CMK (cell line): ENCODE measurements around the gene TBL1XR1.
"Not testable (repeated sequence)": the region's sequence is repeated elsewhere in the genome, so short reads cannot be mapped to it uniquely, and the experiment has no call there.

ENCODE experiments used
- DNase-seq: peaks from one replicate; pipeline ENCODE4 v3.0.0-alpha.2; 2010; ENCODE audit warnings: low read depth

TBL1XR1 gene

DNA sequence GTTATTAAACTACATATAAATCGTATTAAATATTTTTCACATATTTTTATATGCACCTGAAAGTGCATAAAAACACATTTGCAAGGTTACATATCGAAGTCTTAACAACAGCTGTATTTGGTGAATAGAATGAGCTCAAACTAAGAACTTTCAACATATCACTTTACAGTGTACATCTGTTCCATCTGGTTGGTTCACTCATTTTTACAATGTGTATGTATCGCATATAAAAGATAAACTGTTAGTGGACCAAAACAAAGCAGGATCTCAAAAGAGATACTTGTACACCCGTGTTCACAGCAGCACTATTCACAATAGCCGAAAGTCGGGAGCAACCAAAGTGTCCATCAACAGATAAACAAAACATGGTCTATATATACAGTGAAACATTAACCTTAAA lies 55.8 kb downstream of the TBL1XR1 start:
- no peak for DNase-seq

DNA sequence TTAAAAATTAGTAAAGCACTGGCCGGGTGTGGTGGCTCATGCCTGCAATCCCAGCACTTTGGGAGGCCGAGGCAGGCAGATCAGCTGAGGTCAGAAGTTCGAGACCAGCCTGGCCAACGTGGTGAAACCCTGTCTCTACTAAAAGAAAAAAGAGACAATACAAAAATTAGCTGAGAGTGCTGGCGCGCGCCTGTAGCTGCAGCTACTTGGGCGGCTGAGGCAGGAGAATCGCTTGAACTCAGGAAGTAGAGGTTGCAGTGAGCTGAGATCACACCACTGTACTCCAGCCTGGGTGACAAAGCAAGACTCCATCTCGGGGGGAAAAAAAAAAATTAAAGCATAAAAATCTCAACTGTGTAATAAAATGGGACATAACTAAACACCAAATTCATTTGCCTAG lies 58.1 kb downstream of the TBL1XR1 start:
- DNase-seq: not testable (repeated sequence)

DNA sequence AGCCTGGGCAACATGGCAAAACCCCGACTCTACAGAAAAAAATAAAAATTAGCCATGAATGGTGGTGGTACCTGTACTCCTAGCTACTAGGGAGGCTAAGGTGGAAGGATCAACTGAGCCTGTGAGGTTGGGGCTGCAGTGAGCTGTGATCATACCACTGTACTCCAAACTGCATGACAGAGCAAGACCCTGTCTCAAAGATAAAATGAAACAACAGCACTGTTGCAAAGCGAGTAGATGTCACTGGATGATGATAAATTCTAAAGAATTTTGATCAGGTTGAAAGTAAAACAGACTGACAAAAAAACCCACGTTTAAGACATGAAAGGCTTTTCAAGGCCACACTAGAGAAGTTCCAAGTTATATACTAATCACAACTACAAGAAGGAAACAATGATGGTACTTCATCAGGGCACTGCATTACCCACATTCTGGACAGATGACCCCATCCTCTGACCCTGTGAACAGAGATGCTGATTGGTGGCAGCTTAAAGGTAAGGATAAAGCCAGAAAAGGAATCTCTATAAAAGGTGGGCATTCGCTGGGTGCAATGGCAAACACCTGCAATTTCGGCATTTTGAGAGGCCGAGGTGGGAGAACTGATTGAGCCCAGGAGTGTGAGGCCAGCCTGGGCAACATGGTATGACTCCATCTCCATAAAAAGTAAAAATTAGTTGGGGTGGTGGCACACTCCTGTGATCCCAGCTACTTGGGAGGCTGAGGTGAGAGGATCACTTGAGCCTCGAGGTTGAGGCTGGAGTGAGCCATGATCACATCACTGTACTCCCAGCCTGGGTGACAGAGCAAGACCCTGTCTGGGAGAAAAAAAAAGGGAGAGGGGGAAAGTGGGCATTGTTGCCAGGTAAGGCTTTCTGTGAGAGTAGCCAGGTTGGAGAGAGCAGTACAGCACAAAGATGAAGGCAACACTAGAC lies 59.2 kb downstream of the TBL1XR1 start:
- no peak for DNase-seq

DNA sequence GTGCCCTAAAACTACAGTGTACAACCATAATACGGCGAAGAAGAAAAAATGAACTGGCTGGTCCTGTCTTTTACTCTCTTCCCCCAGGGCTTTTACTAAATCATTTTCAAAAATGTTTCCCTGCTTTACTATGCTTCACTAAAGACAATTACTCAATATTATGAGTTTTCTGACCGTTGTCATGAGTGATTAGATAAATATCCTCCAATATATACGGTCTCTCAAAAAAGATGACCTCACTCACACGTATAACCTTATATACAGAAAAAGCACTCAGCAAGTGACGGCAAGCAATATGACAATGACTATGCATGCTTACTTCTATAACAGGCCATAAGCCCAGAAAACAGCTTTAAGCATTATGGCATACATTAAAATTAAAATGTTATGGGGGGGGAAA lies 60.5 kb downstream of the TBL1XR1 start:
- no peak for DNase-seq

DNA sequence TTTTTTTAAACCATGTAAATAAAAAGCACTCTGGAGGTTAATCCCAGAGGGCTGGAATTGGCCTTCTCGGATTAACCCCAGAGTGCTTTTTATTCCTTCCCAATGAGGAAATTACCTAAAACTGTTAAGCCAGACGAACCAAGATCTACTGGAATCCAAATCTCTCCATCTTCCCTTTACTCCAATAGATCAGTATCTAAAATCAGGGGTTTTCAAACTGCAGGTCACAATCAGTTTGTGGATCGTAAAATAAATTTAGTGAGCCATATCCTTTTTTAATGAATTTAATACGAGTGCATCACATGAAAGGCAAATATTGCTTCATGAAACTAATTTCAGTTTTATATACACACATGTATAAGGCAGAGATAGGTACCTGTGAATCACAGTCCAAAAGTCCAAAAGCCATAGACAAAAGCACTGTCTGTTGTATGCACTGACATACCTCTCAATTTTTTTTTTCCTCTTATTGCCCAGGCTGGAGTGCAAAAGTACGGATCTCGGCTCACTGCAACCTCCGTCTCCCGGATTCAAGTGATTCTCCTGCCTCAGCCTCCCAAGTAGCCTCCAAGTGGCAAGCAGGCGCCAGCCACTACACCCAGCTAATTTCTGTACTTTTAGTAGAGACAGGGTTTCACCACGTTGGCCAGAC lies 61.3 kb downstream of the TBL1XR1 start:
- no peak for DNase-seq

DNA sequence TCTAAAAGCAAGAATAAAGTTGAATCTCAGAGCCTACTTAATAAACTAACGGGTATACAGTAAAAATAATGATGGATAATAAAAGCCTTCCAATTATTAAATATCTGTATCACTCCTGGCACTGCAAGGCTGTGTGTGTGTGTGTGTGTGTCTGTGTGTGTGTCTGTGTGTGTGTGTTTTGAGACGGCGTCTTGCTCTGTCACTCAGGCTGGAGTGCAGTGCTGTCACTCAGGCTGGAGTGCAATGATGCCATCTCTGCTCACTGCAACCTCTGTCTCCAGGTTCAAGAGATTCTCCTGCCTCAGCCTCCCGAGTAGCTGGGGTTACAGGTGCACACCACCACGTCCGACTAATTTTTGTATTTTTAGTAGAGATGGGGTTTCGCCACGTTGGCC lies 62.5 kb downstream of the TBL1XR1 start:
- DNase-seq: no peak

DNA sequence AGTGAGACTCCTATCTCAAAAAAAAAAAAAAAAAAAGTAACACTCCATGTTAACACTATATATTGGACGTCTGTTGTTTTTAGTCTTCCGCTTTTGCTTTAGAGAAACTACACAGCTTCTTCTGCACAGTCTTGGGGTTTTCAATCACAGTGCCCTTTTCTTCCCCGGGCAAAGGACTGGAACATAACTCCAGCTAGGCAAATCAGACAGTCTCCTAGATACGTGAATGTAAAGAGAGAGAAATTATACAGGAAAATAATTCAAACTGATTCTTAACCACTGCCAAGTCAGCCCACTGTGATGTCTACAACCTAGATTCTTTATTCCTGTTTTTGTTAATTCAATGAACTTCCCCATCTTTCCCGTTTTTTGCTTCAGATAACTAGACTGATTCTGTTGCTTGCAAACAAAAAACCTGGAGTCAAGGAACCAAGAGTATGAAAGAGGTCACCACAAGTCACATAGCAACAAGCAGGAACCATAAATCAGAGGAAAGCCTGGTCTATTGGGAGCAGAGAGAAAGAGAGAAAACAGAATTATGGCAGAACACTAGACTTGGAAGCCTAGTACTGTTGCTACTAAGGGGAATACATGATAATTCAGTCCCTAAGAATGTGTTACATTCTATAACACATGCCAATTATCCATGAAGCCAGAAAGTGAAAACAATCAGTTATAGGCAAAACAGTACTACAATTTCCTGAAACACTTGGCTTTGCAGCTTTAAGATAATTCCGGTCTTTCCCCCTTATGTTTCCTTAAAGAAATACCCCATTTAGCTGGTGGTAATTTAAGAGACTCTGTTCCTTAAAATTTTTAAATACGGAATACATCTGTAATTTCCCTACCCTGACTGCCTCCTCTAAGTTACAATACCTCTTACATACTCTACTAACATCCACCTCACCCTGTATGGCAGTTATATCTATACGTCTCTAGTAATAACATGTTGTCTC lies 63.1 kb downstream of the TBL1XR1 start:
- DNase-seq: no peak

DNA sequence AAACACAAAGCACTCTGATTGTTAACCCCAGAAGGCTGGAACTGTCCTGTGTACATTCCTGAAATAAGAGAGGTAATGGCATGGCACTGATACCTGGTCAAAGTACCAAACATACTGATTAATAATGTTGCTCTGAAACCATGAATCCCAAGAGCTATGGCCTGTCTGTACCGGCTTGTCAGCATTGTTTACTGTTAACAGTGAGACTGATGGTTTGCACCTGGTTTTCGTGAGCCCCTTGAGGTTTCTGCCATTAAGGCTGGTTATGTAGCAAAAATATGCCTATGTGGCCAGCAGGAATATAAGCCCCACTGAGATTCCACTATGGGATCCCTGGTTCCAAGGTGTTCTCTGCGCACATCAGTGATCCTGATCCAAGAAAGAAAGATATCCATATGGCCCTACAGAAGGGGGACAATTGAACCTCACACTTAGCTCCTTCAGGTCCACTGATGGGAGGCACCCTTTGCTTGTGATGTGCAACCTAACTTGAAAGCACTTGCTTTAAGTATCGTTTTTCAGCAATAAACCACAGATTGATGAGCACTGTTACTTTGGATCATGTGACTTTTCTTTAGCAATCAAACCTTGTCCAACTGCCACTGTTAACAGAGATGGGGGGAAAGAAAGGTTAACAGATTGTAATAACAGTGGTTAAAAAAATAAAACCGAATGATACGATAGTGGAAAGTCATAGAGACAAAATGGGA lies 65.2 kb downstream of the TBL1XR1 start:
- DNase-seq: no peak

DNA sequence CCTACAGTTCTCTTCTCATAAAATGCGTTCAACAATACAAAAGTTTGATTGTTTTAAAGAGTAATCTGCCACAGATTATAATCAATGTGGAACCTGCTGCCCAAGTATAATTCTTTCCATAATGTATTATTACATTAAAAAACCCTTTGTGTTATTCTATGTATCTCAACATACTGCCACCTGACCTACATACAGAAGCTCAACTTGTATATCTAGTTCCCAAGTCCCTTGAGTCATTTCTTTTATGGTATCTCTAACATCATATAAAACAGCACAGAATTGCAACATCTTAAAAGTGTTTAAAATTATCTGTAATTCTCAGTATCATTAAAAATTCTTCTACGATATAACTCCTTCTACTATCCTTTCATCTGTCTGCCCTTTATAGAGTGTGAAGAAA lies 70.3 kb downstream of the TBL1XR1 start:
- DNase-seq: no peak

DNA sequence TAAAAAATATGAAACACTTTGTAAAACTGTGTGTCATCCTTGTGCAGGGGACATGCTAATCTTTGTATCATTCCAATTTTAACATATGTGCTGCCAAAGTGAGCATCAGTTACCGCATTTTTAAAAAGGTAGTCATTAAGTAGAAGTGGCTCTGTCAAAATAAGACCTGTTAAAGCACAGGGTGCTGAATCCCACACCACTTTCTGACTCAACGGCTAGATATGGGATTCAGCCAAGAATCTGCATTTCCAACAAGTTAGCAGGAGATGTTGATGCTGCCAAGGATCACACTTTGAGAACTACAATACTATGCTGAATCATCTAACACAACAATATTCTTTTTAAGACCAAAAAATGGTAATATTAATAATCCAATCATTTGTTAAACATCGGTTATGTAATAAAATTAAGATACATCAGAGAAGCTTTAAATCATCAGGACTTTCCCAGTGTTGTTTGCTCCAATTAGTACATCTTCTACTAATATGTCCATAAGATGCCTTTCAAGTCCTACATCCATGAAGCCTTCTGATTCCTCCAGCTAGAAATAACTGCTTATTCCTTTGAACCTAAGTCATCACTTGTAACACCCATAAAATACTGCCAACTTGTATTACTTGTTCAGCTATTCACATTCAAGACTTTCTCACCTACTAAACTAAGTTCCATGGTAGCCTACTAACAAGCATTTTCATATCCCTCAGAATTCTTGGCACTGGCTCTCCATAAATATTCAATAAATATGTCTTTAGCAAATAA lies 71.1 kb downstream of the TBL1XR1 start:
- DNase-seq: no peak

DNA sequence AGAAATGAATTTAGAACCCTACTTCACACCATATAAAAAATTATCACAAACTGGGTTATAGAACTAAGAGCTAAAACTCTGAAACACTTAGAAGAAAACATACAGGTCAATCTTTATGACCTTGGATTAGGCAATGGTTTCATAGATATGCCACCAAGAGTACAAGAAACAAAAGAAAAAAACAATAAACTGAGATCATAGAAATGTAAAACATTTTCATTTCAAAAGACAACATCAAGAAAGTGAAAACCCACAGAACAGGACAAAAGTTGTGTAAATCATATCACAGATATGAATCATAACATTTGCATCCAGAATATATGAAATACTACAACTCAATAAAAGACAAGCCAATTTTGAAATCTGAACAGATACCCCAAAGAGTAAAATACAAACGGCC lies 72.4 kb downstream of the TBL1XR1 start:
- no peak for DNase-seq

DNA sequence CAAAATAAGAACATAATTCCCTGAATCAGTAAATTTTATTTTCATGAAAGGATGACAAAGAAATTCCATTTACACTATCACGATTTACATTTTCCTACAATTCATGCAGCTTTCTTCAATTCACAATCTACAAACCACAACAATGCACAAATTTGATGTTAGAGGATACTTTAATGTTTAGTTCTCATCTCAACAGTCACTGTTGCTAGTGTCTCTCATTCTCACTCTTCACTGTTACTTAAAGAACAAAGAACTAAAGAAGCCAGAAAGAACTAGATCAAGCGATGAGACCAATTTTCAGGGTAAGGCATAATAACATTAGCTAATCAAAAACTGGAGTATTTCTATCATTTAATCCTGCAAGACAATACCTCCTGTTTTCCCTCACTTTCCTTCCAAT lies 73.5 kb downstream of the TBL1XR1 start:
- DNase-seq: no peak

DNA sequence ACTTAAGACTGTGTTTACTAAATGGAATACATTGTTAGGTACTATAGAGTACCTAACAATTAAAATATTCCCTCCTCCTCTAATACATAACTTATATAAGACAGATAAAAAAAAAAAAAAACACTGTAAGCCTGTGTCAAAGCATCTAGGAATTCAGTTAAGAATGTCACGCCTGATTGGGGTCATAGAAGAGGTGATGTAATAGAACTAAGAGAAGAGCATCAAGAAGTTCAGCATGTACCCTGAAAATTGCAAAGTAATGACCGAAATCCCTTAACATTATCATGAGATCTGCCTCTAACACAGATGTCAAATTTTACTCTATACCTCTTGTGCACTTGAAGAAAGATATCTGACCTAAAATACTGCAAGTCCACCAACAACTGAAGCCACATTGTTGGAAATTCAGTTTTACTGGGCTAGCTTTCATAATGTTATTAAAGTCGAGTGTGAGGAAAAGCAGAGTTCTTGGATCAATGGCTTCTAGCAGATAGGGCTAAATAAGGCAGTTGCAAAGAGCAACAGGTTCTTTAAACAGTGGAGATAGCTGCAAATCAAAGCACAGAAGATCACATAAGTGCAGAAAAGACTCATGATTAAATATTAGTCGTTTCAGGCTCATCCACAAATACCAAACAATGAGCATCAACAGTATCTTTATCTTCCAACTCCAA lies 75.0 kb downstream of the TBL1XR1 start:
- no peak for DNase-seq

DNA sequence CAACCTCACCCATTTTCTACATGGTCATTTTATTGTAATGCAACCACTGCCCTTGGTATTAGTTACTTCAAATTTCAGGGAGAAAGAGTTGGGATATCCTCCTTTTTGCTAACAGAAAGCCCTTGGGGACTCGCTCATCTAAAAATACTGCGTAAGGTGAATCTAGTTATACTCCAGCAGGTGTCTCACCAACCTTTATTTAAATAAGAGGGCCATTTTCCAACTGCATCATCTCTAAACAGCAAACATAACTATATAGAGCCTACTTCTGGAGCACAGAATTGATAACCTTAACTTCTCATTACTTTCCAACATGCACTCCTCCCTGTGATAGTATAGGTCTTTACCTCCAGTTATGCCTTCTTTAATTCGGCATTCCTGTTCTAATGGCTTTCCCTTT lies 77.5 kb downstream of the TBL1XR1 start:
- no peak for DNase-seq

DNA sequence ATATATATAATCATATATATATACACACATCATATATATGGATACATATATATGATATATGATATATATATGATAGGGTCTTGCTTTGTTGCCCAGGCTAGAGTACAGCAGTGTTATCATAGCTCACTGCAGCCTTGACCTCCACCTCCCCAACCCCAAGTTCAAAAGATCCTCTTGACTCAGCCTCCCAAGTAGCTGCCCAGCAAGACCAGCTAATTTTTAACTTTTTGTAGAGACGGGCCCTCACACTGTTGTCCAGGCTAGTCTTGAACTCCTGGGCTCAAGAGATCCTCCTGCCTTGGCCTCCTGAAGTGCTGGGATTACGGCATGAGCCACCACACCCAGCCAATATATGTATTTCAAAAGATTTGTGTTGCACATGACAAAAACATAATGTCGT lies 83.0 kb downstream of the TBL1XR1 start:
- no peak for DNase-seq

DNA sequence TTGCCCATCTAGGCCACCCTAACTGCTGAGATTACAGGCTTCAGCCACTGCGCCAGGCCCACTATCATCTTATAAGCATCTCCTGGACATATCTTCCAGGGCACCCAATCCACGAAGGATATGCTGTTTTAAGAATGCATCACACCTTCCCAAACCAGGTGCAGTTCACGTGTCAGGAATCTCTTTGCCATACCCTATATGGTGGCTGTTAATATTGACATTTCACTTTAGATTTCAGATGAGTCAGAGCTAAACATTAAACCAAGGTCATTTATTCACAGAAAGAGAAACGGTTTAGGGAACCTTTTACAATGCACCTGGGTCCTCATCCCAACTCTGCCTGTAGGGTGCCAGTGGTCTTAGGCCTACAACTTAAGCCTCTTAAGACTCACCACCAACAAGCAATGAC lies 85.7 kb downstream of the TBL1XR1 start:
- no peak for DNase-seq

DNA sequence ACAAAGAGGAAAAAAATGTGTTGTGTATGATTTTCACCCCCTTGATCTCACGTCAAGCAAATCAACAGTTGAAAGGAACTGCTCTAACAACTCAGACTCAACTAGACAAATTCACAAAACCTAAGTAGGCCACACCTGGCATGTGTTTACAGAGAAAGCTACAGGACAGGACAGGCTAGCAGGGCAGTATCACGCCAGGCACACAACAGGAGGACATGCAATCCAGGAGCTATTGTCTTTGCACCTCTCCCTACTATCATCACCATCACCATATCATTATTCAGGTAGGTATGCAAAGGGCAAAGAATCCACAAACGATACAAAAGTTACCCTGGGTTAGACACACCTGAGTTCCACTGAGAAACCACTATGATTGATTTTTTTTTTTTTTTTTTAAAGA lies 86.4 kb downstream of the TBL1XR1 start:
- no peak for DNase-seq

DNA sequence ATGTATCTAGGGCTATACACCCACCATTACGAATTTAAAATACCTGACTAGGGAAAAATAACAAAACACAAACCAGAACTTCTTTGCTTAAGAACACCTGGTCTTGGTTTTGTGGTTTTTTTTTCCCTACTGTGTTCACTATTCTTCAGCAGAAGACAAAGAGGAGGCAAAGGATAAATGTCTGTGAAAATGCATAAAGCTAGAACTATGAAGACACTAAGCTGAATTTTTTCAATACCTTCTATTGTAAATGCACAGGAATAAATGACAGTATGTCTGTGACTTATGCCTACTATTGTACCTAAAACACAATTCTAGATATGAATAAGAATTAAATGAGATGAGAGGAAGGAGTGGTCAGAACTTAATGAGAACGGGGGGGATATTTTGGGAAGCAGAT lies 86.9 kb downstream of the TBL1XR1 start:
- DNase-seq: no peak

DNA sequence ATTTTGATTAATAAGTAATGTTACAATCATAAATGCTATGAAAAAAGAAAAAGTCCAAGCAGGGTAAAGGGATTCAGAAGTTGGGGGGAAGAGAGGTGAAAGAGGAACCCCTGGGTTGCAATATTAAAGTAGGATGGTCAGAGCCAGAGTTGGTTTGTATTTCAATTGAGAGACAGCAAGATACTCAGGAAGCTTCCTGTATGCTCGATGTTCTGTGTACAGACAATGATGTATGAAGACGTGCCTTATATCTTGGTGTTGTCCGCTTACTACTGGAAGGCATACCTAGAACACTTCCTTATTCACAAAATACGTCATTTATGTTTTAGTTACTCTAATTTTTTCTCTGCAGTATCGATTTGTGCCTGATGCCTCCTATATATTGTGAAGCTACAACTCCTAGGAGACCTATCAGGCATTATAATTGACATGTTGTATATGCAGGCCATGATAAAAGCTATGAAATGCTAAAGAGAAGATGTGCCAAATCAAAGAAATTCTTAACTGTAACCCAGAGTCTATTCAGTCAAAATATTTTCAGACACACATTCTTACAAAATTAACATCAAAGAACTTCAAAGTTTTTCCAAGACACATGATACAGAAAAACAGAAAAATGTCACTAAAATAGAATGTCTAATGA lies 87.5 kb downstream of the TBL1XR1 start:
- no peak for DNase-seq

DNA sequence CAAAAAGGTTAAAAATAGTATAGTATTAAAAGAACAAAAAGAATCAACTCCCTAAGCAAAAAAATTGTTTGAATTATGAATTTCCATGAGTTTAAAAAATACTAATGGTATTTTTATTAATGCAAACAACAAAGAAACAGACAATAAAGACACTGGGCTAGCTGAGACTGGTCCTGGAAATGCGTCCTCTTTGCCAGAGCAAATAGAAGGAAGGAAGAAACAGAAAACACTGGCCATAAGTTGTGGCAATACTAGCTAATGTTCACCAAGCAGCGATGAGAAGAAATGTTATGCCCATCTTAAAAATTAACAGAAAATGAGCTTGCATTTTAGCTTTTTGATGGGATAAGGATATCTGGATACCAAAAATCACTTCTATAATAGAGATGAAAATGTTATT lies 88.6 kb downstream of the TBL1XR1 start:
- no peak for DNase-seq
